DMS153 treated with DMSO at 0.1 percent for 48 hours (cell line): ENCODE data around the gene CTNNBIP1.

Source experiments
- DNase-seq: peaks from one replicate; lab custom pipeline; 2025; ENCODE audit not compliant: unreplicated experiment; lab: John Stamatoyannopoulos, UW

Gene CTNNBIP1

DNA sequence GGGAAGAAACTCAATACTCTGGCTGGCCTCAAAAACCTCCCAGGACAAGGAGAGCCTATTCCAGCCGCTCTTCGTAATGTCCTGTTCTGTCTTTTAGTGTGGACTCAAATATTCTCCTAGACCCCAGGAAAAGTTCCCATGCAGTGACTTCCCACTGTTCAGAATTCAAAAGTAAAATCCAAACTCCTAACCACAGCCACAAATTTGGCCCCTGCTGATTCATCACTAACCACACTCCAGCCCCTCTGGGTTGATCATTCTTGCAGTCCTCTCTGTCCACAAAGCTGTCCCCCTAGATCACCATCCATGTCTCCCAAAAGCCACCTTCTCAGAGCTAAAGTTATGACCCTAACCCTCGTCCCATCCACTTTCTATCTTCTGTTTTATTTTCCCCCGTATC, 5.1 kb downstream of the CTNNBIP1 start:
- no peak for DNase-seq

DNA sequence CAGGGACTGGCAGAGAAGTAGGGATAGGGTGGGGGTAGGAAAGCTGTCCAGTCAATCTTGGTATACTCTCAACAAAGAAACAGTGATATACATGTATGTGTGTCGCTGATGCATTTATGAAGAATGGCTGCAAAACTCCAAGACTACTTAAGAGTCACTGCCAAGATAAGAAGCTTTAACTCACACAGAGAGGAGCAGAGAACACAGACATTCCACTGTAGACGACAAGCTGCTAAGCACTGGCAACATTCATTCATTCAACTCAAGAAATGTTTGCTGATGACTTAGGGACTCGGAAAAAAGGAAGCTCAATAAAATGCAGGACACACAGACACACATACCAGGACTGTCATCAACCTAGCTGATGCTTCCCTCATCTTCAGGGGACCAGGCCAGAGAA, 5.5 kb downstream of the CTNNBIP1 start:
- DNase-seq = no peak

DNA sequence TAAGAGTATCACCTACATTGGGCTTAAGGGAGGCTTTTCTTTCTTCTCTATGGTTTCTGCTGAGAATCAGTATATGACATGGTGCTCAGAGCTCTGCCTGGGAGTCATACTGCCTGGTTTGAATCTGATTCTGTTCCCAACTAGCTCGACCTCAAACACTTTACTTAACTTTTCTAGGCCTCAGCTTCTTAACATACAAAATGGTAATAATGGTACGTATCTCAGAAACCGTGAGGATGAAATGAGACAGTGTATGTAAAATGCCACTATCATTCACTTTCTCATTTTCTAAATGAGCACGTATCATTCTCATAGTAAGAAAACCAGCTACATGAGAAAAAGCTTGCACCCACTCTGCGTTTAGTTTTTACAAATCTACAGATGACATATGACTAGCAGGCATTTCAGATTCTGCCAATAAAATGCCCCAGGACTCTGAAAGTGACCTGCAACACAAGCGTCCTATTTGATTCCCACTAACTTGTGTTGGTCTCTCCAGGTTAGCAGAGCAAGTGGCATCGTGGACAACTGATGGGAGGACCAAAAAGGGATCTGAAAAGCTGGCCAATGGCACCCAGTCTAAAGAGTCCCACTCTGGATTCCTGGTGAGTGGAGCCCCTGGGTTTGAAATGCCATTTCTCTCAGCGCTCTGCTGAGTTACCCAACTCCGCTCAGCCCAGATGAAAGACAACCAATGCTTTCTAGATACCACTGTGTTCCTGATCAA, 6.1 kb downstream of the CTNNBIP1 start:
- DNase-seq = no peak

DNA sequence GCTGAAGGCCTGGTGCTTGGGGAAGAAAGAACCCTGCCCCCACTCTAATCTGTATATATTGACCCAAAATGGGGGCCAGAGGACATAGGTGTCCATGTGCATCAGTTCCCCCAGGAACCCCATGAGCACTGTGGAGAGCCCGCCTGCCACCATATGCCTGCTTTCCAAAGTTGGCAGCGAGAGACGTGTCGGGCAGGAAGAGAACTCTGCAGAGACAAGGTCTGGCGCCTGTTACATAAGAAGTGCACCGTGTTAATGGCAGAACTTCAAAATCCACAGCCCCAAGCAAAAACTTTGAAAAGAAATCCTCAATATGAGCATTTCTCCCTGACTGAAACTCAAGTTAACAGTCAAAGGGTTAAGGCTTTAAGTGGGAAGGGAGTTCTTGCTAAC, 8.0 kb downstream of the CTNNBIP1 start:
- DNase-seq = no peak

DNA sequence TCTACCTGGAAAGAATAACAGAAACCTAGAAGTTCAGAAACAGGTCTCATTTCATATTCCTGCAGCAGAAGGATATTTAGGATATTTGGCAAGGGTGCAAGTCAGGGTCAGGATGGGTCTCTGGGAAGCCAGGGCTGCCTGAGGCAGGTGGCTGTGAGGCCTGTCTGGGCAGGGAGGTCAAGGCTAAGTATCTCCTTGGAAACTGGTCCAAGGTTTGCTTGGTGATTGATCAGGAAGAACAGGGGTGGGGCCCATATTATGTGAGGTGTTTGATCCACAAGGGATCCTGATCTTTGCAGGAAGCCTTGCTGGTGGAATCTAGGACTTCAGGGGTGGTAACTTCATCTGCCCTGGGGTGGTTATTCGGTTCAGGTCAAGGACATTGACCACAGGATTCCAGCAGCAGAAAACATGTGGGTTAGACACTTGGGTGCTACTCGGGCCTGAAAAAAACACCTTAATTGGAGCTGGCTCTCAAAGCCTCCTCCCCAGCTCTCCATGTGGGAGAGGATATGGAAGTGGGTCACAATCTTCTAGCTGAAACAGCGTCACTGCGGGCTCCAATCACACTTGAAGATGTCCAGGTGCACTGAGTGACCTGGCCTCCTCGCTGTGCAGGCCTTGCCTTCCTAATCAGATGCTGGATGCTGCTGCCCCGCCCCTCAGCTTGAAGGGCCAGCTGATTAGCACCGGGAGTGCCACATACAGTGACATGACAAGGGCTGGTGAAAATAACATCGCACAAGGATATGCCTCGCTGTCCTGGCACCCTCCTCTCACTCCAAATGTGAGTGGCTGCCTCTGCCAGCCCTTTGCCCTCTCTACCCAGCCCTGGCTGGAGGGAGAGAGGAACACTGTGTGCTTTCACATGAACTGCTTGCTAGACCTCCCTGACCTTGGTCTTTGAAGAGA, 8.7 kb downstream of the CTNNBIP1 start:
- no peak for DNase-seq

DNA sequence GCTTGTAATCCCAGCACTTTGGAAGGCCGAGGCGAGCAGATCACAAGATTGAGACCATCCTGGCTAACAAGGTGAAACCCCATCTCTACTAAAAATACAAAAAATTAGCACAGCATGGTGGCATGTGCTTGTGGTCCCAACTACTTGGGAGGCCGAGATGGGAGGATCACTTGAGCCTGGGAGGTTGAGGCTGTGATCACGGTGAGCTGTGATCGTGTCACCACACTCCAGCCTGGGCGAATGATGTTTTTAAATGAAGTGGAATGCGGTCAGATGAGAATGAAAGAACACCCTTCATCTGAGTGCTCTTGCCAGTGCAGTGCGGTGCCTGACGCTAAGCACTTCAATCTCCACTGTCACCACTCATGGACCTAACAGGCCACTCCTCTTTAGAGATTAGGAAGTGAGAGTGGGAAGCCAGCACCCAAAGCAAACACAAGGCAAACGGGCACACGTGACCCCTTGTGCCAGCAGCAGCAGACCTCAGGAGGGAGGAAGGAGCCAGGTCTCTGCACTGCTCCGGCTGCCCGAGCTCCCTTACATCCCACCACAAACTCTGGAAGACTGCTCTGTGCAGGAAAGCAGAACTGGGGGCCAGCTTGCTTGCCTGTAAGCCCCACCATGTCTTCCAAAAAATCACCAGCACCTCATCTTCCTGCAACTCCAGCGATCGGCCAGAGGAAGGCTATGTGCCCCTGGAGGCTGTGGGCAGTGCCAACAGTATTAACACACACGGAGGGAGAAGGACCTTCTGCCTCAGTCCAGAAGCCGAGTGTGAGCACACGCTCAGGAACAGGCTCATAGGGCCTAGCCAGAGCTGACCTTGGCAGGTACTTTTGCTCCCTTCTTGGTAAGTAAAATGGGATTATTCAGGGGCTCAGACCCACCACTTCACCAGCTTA, 9.7 kb downstream of the CTNNBIP1 start:
- peak; percentile 96 for DNase-seq

DNA sequence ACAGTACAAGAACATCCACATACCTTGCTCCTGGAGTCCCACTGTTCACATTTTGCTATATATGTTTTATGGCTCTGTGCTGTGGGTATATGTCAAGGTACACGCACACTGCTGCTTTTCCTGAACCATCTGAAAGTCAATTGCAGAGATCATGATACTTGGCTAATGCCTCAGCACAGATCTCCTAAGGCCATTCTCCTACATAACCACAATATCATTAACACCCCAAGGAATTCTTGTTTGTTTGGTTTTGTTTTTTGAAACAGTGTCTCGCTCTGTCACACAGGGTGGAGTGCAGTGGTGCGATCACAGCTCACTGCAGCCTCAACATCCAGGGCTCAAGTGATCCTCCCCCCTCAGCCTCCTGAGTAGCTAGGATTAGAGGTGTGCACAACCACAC, 16.0 kb downstream of the CTNNBIP1 start:
- DNase-seq = no peak

DNA sequence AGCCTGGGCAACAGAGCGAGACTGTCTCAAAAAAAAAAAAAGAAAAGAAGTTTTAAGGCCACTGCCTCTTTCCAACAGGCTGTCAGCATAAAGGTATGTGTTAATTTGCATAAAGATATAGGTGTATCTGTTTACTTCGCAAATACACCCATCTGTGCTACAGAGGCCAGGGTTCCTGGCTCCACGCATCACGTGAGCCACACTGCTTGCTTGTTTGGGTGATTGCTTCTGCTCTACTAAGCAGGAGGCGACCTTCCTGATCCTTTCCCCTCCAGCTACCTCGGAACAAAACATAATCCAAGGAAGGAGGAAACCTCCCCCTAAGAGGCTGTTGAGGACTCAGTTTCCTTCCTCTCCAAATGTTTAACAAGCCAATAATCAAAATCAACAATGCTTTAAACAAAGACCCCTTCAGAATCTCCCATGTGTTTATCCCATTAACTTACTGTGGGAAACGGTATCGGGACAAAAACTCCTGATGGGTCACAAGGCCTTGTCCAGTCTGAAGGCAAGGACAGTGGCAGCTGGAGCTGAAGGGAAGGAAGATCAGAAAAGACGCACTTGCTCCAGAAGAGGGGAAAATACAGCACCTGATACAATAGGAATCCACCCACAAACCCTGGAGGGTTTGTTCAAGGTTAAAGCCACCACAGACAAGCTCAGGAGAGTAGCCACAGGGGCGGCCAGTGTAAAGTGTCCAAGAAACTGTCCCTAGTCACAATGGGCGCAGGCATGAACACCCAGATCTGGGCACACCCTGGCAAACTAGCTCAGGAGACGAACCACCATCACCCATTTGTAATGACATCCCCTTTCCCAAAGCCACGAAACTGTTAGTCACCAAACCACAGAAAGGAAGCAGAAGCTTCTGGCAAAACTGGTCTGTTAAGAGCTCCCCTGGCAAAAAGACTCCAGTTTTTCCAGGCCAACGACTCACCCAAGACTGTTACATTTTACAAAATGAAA, 17.2 kb downstream of the CTNNBIP1 start:
- DNase-seq = no peak

DNA sequence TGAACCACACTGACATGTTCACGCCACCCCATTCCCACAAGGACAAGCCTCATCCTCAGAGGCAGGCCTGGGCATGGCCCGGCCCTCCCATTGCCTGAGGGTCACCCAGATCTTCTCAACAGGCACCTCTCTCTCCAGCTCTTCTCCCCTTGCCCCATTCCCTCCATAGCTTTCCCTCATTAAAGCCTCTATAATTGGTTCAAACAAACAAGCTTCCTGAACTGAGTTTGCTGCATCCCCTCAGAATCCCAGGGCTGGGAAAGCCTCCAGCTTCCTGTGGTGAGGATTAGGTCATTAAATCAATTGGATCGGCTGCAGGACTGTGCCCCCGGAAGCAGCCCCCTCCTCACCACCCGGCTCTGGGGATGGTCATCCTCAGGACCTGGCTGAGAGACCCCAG, 18.9 kb downstream of the CTNNBIP1 start:
- no peak for DNase-seq

DNA sequence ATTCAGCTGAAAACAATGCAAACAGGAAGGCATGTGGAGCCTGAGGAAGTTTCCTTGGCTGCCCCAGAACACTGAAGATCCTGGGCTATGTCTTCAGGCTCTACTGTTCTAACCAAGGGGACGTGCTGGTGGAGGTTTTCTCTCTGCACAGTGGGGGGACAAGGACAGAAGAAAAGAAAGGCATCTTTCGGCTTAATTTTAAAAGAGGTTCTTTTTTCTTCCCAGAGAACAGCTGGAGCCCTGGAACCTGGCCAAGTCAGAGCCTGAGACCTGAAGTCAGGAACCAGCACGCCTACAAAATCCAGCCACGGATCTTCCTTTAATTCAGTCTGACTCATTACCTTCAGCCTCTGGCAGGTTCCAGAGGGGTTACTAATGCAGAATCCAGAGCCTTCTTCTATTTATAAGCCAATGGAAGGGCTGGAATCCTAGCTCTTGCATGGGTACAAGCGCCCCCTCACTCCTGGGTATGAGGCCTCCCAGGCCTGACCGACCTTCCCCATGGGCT, 19.8 kb downstream of the CTNNBIP1 start:
- no peak for DNase-seq

DNA sequence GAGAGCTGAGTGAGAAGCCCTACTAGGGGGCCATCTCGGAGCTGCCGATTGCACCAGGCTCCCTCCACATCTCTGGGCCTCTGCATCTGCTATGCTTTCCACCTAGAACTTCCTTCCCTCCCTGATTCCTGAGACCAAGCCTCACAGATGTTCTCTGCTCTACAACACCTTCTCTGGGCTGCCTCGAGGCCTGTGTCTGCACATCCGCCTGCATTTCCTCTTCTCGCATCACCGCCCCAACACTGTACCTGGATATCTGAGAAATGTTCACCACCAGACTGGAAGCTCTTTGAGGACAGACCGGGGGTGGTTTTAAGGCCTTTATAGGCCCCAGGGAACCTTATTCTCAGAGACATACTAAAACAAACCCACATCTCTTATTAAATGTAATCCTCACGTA, 20.7 kb downstream of the CTNNBIP1 start:
- DNase-seq = no peak

DNA sequence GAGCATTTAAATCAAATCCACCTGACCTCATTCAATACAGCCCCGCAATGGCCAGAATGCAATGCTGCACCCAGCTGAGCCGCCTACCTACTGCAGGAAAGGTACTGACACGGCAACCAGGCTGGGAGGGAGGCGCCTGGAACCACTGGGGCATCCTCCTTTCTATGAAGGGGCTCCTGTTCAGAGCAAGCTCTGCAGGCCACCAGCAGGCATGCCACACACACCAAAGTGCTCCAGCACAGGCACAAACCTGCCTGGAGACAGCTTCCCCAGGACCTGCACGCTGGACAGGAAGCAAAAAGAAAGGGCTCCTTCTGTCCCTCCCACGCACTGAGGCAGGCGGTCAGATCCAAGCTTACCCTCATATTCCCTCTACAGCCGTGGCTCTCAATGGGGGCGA, 21.2 kb downstream of the CTNNBIP1 start:
- no peak for DNase-seq

DNA sequence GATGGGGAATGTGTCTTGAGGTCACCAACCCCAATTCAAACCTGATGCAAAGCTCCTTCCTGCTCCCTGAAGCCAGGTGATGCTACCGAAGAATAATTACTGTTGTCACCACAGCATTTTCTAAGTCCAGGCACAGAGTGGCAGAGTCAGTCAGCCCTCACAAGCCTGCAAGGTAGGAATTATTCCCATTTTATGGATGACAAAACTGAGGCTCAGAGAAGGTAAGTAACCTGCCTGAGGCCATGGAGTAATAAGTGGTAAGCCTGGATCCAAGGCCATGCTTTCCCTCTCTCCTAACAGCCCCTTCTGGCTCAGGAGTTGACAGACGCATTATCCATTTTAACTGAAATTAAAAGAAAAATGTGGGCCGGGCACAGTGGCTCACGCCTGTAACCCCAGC, 23.0 kb downstream of the CTNNBIP1 start:
- no peak for DNase-seq

DNA sequence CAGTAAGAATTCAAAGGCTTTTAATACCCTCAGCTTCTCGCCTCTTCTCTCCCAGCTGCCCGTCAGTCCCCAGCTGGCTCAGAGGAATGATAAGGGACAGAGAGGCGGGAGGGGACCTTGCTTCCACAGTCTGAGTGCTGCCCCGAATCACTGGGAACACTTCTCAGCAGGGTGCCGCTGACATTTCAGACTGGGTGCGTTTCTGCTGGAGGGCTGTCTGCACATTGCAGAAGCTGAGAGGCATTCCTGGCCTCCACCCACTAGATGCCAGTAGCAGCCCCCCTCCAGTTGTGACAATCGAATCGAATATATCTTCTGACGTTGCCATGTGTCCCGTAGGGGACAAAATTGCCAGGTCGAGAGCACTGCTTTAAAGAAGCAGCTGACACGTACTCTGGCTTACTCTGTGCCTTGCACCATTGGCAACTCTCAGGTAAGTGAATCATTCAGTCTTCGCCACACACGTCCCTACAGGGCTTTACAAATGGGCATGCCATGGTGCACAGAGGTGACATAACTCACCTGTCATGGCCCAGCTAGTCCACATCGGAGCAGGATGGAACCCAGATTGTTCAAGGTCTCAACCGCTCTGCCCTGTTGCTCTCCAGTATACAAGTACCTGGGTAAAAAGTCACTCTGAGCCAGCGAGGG, 23.9 kb downstream of the CTNNBIP1 start:
- no peak for DNase-seq

DNA sequence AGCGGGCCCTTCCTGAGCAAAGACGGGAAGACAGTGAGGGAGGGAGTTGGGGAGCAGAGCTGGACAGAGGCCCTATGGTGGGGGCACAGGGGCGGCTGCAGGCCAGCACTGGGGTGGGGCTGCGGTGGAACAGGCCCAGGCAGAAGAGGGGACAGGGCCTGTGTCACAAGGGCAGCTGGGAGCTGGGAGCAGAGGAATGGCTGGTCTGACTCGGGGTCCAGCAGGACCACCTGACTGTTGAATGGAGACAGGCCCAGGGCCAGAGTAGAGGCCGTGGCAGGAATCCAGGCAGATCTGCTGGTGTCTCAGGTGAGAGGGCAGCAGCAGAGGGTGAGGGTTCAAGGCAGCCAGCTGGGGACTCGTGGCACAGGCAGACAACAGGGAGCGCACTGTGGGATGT, 25.3 kb downstream of the CTNNBIP1 start:
- no peak for DNase-seq

DNA sequence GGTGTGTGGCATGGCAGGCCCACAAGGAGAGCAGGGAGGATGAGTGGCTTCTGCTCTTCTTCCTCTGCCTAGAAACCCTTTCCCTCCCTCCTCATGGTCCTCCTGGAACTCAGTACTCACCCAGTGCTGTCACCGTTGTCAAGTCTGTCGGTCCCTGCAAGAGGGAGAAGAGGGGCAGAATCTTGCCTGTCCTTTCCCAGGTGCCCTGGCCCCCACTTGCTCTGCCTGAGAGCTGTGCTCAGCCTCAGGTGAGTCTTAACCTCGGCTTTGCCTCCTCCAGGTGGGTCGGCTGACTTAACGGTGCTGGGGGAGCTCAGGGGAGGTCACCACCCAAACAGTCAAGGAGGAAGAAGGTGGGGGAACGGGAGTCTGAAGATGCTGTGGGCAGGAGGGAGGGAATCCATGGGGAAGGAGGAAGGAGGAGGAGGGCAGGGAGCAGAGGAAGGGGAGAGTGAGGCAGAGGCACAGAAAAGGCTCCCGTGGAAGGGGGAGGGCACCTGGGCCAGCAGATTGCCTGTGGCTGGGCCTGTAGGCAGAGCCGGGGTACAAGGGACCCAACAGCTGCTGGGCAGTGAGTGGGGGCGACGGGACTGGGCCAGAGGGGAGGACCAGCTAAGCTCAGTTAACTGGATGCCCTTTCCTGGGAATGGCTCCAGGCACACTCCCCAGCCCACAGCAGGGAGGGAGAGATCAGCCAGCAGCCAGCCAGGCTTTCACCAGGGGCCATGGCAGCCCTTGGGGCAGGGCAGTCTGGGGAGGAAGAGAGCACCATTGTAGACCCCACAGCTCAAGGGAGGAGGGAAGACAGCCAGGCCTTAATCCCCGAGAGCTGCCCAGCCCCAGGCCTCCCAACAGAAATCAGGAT, 26.3 kb downstream of the CTNNBIP1 start:
- no peak for DNase-seq

DNA sequence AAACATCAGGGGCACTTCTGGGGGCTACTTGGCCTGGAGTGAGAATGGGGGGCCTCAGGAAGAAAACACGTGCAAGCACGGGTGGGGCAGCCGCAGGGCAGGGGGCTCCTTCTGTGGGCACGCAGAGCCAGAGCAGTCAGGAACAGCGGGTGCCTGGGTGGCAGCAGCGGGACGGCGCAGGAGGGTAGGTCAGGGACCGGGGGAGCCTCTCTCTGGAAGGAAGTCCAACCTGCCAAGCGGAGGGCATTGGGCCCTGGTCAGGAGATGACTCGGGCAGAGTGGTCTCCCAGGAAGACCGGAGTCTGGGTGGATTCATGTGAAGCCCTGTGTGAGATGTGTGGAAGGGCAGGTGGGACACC, 27.1 kb downstream of the CTNNBIP1 start:
- no peak for DNase-seq

DNA sequence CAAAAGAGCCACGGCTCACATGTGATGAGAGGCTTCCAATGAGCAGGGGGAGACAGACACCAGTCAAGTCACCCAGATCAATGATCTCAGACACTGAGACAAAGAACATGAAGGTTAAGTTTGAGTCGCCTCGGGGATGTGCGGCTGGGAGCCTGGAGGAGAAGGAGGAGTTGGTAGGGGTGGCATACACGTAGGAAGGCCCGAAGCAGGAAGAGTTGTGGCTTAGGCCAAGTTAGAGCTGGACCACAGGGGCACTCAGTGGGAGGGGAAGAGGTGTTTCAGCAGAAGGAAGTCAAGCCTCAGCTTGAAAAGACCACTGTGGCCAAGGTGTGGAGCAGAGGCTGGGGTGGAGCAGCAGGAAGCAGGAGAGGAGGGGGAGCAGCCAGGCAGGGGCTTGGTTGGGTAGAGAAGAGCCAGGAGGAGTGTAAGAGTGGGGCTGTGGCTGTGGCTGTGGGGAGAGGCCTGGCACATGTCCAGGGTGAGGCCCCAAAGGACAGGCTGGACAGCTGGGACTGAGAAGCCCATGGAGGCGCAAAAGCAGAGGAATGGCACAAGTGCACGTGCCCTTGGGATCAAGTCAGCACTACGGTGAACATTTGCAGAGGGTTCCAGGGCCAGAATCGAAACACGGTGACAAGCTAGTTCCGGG, 27.6 kb downstream of the CTNNBIP1 start:
- DNase-seq = no peak
